Peyer's patch (tissue), 4 donors: Measurements from ENCODE around the gene CCL5. TPM values are rescaled to one million over a fixed set of nuclear protein-coding genes. Genes with fewer than 3 reads are reported as not detected.

ENCODE experiments used
- DNase-seq, 3 donors: peaks; one replicate each; pipeline ENCODE4 v3.0.0-alpha.2; 2017 to 2019
- H3K27ac ChIP-seq, 4 donors: fragments of 200-600 bp; sonication (generic); one replicate each; pipeline ENCODE4 v1.5.1; 2016 to 2019
- H3K27me3 ChIP-seq, 2 donors: fragments of 200-600 bp; sonication (generic); one replicate each; pipeline ENCODE4 v1.5.1; 2019
- H3K36me3 ChIP-seq, 3 donors: fragments of 200-600 bp; sonication (generic); one replicate each; pipeline ENCODE4 v1.5.1; 2016 to 2019
- H3K4me1 ChIP-seq, 4 donors: fragments of 200-600 bp; sonication (generic); one replicate each; pipeline ENCODE4 v1.5.1; 2016 to 2019
- H3K4me3 ChIP-seq, 4 donors: fragments of 200-600 bp; sonication (generic); 1 replicate in 3 of 4; 2 replicates in 1 of 4; pipeline ENCODE4 v1.5.1; 2016 to 2019; ENCODE audit warnings: mild to moderate bottlenecking in 1 of 4
- H3K9me3 ChIP-seq, 4 donors: fragments of 200-600 bp; sonication (generic); one replicate each; pipeline ENCODE4 v1.5.1; 2016 to 2019; ENCODE audit warnings: mild to moderate bottlenecking in 1 of 4
- POLR2A ChIP-seq, 2 donors: fragments of 450-650 bp; IDR thresholded peaks; one replicate each; pipeline ENCODE4 v1.5.1; 2017; ENCODE audit warnings: antibody characterized with exemption in 2 of 2, mild to moderate bottlenecking in 2 of 2, moderate library complexity in 2 of 2
- total RNA-seq, 4 donors: library from RNA; depleted of rRNA; stranded (reverse); fragments of >200 nt; gene quantifications; one replicate each; pipeline ENCODE4 v1.1.0, GENCODE V29; 2016
- TF ChIP-seq, protein P1 (sequence below), 6 experiments: fragments of 450-650 bp in 4 of 6; fragments of 200-600 bp in 2 of 6; sonication (generic) in 1 of 6; IDR thresholded peaks; one replicate each; pipeline ENCODE4 v1.5.1; 2017 to 2019; ENCODE audit warnings: antibody characterized with exemption in 6 of 6, mild to moderate bottlenecking in 3 of 6, moderate library complexity in 1 of 6

The CCL5 gene
- 10 to 100 TPM in 1 of 4 donors, 1 to 10 TPM in 3; 5.8 to 13.8 (median 9.2) TPM for total RNA-seq

DNA sequence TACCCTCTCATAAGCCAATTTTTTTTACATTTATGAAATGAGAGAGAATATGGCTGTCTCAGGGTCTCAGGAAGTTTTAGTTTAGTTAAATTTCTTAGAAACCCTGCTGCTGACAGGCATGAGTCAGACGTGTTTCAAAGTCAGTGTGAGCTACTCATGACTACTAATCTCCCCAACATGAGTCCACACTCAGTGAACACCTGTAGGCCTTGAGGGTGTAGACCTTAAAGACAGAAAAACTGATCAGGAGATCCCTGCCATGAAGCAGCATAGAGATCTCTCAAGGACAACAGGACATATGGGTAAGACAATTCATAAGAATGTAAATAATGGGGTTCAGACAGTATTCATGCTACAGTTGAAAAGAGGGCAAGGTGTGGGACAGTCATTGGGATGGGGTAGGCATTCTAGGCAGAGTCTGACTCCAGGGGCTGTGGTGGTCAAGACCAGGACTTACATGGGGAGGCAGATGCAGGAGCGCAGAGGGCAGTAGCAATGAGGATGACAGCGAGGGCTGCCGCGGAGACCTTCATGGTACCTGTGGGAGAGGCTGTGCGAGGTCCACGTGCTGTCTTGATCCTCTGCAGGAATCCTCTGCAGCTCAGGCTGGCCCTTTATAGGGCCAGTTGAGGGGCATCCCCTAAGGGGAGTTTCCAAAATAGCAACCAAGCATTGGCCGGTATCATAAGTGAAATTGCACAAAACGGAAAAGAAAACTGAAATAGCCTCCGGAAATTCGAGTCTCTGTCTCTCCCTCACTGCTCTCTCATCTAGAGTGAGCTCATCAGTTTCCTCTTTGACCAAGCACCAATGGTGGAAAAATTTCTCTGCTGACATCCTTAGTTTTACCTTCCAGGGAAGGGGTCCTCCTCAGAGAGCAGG is at the start of gene CCL5:
Gene CCL5, minus strand, starts transcription at position 588 of the 882 bp plus-strand sequence.
- TF ChIP-seq, protein P1, sequence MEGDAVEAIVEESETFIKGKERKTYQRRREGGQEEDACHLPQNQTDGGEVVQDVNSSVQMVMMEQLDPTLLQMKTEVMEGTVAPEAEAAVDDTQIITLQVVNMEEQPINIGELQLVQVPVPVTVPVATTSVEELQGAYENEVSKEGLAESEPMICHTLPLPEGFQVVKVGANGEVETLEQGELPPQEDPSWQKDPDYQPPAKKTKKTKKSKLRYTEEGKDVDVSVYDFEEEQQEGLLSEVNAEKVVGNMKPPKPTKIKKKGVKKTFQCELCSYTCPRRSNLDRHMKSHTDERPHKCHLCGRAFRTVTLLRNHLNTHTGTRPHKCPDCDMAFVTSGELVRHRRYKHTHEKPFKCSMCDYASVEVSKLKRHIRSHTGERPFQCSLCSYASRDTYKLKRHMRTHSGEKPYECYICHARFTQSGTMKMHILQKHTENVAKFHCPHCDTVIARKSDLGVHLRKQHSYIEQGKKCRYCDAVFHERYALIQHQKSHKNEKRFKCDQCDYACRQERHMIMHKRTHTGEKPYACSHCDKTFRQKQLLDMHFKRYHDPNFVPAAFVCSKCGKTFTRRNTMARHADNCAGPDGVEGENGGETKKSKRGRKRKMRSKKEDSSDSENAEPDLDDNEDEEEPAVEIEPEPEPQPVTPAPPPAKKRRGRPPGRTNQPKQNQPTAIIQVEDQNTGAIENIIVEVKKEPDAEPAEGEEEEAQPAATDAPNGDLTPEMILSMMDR (IDR thresholded peaks at IDR 0.05), result no peak
- TF ChIP-seq POLR2A (IDR thresholded peaks at IDR 0.05), result peak; percentile 52 to 59
- Histone ChIP-seq H3K9me3 (no peaks in the 10 kb centered on the region), H3K4me3 (peak within 1 kb of the TSS; percentile 24 to 42 (median 34)), H3K27me3 (no peaks in the 10 kb centered on the region), H3K4me1 (no peaks in the 10 kb centered on the region), H3K36me3 (no peaks in the 10 kb centered on the region), H3K27ac (peak within 1 kb of the TSS; percentile 33 to 77 (median 54))
- DNase-seq, result peak in 2 of 3 donors; percentile 46 to 72

DNA sequence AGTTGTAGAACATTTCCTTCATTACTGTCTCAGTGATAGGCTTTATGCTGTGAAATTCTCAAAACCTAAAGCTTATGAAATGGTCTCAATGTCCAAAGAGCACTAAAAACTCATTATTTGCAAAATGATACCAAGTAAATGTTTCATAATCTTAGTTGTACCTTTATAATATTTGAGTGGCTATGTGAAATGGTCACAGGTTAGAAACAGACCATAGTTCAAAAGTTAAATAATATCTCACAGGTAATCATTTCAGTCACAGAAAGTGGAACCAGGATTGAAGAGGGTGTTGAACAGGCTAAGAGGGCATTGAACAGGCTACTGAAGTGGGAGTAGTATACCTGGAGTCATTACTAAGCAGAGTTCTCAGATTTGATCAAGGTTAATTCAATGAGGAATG is 47.6 kb upstream of the CCL5 start:
- DNase-seq, result no peak
- Histone ChIP-seq H3K27me3 (no peaks in the 10 kb centered on the region), H3K27ac (no peak overlapping the region), H3K4me1 (peaks cover 3 to 7% (median 5%) of the 10 kb centered on the region in 4 donors), H3K4me3 (no peak overlapping the region), H3K36me3 (no peaks in the 10 kb centered on the region), H3K9me3 (no peaks in the 10 kb centered on the region)
- TF ChIP-seq, protein P1 (IDR thresholded peaks at IDR 0.05), result no peak
- TF ChIP-seq POLR2A (IDR thresholded peaks at IDR 0.05), result no peak

DNA sequence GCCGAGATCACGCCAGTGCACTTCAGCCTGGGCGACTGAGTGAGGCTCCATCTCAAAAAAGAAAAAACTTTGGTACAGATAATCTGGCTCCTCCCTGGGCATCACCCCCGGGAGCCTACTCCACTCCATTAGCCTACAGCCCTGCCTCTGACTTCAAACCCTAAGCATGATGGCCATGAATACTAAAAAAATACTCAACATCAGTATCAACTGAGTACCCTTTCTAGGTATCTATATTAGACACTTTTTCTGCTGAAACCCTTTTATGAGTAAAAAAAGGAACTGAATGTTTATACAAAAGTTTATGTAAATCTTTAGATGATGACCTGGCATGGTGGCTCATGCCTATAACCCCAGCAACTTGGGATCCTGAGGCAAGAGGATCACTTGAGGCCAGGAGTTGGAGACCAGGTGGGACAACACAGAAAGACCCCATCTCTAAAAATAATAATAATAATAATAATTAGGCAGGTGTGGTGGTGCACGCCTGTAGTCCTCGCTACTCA is 43.5 kb upstream of the CCL5 start:
- Histone ChIP-seq H3K4me1 (no peaks in the 10 kb centered on the region), H3K9me3 (no peaks in the 10 kb centered on the region), H3K36me3 (no peaks in the 10 kb centered on the region), H3K27me3 (no peaks in the 10 kb centered on the region), H3K27ac (no peak overlapping the region), H3K4me3 (no peak overlapping the region)
- DNase-seq, result no peak
- TF ChIP-seq, protein P1 (IDR thresholded peaks at IDR 0.05), result no peak
- no peak for TF ChIP-seq POLR2A (IDR thresholded peaks at IDR 0.05)

DNA sequence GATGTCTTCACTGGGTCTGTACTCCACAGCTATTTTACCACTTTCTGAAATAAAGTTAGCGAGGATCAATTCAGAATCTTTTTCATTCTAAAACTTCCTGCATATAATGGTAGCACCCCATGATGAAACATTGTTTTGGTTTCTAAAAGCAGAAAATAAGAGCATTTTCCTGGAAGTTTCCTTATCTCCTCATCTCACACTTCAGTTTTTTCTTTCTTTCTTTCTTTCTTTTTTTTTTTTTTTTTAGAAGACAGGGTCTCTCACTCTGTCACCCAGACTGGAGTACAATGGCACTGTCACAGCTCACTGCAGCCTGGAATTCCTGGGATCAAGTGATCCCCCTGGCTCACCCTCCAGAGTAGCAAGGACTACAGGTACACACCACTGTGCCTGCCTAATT is 40.1 kb upstream of the CCL5 start:
- Histone ChIP-seq H3K9me3 (no peaks in the 10 kb centered on the region), H3K27ac (no peak overlapping the region), H3K36me3 (no peaks in the 10 kb centered on the region), H3K4me3 (no peak overlapping the region), H3K27me3 (no peaks in the 10 kb centered on the region), H3K4me1 (no peaks in the 10 kb centered on the region)
- TF ChIP-seq, protein P1 (IDR thresholded peaks at IDR 0.05), result no peak
- TF ChIP-seq POLR2A (IDR thresholded peaks at IDR 0.05), result no peak
- DNase-seq, result no peak

DNA sequence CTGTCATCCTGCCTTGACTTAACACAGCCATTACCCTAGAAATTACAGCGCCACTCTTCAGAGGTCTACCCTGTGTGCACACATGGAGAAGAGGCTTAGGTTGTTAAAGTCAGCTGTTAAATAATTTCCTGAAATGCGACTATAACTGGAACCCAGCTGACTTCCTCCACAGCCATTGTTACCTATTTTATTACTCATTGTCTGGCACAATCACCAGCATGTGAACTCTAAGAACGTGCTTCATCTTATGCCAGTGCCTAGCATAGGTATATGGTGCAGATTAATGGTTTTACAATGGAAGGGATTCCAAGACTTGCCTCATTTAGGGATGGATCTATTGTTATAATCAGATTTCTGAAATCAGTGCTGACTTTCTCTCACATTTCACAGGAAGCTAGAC is 38.5 kb upstream of the CCL5 start:
- Histone ChIP-seq H3K4me3 (no peak overlapping the region), H3K4me1 (no peaks in the 10 kb centered on the region), H3K27ac (no peak overlapping the region), H3K36me3 (no peaks in the 10 kb centered on the region), H3K27me3 (no peaks in the 10 kb centered on the region), H3K9me3 (no peaks in the 10 kb centered on the region)
- TF ChIP-seq, protein P1 (IDR thresholded peaks at IDR 0.05), result no peak
- TF ChIP-seq POLR2A (IDR thresholded peaks at IDR 0.05), result no peak
- DNase-seq, result no peak
